ENCODE measurements around the gene WDR5. TPM values are rescaled to one million over a fixed set of nuclear protein-coding genes. Genes with fewer than 3 reads are reported as not detected.

WDR5 gene
- polyA plus RNA-seq, 3 donors: 39.6 to 43.0 (median 42.5) TPM

DNA sequence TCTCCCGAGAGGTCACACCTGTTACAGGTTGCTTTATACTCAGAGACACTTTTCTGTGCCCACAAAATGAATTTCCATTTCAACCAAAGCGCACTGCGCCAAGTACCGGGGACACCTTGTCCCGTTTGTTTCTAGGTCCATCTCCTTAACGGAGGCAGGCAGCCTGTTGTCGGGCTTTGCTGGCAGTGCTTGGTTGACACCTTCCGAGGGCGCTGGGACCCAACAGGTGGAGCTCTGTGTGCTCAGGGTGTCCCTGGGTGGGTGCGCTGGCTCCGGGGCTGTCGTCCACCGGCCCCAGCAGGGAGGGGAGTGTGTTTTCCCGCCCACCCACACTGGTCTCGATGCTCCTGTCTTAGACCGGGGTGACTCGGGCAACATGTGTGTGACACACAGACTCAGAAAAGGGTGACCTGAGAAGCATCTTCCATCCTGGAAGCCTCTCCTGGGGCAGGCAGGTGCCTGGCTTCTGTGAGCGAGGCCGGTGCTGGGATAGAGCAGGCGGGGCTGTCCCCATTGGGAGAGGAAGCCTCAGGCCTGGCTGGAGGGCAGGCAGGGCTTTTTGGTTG lies 20.0 kb downstream of the WDR5 start:
- no peak for DNase-seq

DNA sequence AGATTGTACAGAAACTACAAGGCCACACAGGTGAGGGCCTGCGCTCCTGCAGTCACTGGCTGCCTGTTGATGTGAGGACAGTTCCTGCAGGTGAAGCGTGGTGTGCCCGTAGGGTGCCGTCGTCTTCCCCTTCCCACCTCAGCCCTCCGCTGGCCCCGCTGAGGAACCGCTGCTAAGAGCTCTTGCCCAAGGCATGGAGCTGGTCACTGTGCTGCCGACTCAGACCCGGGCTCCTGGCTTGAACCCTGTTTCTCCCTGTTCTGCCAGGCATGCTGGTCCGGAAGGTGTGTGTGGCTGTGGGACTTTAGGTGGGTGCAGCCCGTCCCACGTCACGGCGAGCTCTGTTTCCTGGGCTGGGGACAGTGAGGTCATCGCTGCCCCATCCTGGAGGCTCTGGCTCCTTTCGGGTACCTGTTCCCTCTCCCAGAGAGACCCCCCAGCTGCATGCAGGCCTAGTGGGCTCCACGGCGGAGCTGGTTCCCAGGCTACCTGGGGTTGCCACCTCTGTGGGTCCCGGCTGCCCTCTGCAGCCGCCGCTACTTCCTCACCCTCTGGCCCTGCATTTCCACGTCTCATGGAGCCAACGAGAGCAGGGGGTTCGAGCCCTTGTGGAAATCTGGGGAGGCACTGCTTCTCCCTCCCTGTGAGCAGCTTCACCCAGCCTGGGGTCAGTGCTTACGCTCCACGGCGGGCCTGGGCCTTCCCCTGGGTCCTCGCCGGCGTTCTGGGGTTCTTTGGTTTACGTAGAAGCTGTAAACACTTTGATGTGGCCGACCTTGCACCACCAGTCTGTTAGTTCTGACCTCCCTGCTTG lies 20.9 kb downstream of the WDR5 start:
- no peak for DNase-seq

DNA sequence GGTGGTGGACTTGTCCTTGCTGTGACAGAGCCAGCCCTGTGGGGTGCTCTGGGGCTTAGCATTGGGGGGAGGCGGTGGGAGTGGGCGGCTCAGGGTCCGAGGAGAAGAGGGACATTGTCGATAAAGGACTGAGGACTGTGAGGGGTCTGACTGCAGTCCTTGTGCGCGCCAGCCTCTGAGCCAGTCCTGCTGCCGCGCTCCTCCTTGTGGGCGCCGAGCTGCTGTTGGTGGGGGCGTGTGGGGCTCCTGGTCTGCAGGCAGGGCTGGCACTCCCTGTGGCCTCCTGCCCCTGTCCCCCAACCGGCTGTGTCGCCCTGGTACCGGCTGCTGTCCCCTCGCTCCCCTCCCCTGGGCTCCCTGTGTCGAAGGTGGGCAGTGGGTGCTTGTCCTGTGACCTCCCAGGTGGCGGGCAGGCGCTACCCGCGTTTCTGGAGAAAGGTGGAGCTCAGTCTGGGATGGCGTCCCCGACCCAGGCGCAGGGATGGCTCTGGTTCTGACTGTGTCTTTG lies 21.6 kb downstream of the WDR5 start:
- no peak for DNase-seq

DNA sequence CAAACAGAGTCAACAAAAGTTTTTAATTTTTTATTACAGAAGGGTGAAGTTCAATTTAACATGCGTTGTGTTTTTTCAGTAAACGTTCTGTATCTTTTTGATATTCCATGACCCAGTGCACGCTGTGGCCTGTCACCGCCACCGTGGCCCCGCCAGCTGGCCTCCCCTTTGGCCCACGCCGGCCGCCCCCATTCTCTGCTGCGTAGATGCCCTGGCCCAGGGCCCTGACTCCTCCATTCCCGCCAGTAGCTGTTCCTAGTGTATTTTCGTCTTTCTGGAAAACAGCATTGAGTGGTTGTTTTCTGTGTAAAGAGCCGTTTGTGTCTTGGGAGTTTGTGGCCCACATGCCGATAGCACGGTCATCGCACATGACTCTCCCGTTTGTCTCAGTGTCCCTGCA lies 22.4 kb downstream of the WDR5 start:
- DNase-seq: no peak

DNA sequence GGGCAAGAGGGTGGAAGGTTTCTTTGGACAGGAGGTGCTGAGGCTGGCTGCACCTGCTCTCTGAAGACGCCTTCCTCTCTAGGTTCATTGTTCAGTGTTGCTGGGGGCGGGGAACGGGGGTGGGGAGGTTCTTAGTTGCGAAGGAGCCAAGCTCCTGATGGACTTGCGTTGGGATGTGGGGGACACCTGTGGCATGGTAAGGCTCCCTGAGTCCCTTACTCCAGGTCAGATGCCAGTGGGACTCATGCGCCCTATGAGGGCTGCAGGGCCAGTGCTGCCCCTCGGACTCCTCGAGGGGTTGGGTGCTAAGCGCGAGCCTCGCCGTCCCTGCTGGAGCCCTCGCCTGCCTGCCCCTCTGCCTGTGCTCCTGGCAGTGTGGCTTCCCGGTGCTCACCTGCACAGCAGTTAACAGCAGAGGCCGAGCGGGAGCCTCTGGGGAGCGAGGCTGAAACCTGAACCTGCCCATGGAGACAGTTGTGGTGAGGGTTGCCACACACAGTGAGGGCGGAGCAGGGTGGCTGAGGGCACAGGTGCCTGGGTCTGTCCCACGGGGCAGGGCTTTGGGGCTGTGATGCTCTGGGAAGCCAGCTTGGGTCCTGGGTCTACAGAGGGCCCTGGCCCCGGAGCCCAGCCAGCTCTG lies 23.0 kb downstream of the WDR5 start:
- DNase-seq: no peak

GRCh38 chr9:134159566-134160245 lies 23.8 kb downstream of the WDR5 start:
- no peak for DNase-seq

DNA sequence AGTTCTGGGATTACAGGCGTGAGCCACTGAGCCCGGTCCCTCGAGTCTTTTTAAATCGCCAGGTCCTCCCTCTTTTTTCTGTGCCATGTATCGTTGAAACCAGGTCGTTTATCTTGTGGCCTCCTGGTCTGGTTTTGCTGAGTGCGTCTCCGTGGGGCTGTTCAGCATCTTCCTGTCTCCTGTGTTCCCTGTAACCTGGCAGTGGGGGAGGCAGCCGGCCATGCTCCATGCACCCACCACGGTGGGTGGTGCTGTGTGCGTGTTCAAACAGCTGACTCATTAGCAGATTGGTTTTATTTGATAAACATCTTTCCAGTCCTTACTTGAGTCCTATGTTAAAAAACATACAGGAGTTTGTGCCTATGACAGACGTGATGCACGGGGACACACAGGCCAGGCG lies 25.8 kb downstream of the WDR5 start:
- DNase-seq: no peak

- no peak for DNase-seq
These were observed 26.4 kb downstream of the WDR5 start for GRCh38 chr9:134162212-134162775.

DNA sequence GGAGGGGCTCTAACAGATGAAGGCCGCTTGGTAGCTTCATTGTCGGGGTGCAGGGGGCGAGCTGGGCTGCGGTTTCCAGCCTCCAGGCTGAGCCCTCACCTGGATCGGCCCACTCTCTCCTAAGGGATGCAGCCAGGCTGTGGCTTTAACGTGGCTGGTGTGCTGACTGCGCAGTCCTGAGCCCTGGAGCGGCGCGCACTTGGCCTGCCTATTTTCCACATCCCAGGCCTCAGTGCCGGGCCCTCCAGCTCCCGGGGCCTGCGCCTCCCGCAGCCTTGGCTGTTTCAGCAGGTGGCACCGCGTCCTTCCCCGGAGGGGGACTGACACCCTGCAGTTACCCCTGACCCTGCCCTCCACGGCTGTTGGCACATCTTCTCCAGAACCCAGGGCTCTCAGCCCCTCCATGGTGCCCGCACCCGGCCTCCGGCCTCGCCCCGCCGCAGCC lies 27.1 kb downstream of the WDR5 start:
- DNase-seq: no peak

GRCh38 chr9:134163371-134164196 lies 27.7 kb downstream of the WDR5 start:
- peak; percentile 58 for DNase-seq

- no peak for DNase-seq
These were observed 29.0 kb downstream of the WDR5 start for GRCh38 chr9:134164879-134165278.

GRCh38 chr9:134165357-134166315 lies 29.8 kb downstream of the WDR5 start:
- no peak for DNase-seq

- DNase-seq: no peak
These were observed 30.5 kb downstream of the WDR5 start for GRCh38 chr9:134166374-134166773.

GRCh38 chr9:134167530-134167931 lies 31.6 kb downstream of the WDR5 start:
- DNase-seq: no peak

- DNase-seq: no peak
These were observed 33.1 kb downstream of the WDR5 start for GRCh38 chr9:134168757-134169550.

GRCh38 chr9:134169724-134170401 lies 34.0 kb downstream of the WDR5 start:
- no peak for DNase-seq

DNA sequence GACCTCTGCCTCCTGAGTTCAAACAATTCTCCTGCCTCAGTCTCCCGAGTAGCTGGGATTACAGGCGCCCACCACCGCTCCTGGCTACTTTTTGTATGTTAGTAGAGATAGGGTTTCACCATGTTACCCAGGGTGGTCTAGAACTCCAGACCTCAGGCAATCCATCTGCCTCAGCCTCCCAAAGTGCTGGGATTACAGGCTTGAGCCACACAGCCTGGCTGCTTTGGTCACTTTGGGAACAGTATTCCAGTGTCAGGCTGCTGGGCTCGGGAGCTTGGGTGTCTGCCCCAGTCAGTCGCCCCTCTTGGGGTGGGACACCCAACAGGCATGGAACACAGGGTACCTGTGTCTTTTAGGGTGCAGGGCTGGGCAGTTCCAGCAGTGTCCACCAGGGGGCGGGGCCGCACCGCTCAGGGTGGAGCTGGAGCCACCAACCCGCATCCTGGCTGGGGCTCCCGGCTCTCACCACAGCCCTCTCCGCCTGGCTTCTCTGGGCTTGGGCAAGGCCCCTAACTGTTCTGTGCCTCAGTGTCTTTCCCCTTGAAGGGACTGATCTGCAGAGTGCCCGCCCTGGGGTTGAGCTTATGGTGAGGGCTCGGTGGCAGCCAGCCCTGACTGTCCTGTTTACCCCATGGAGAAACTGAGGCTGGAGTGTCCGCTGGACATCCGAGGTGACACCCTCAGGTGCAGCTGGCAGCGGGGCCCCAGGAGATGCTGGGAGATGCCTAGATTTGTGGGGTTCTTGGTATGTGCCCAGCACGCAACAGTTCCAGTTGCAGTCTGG lies 34.8 kb downstream of the WDR5 start:
- no peak for DNase-seq

Measured in renal pelvis (tissue), 4 donors.